Left ventricle myocardium inferior (tissue), 1 donor: ENCODE measurements around the gene ST13. TPM values are rescaled to one million over a fixed set of nuclear protein-coding genes. Genes with fewer than 3 reads are reported as not detected.
"Not testable (repeated sequence)": the region's sequence is repeated elsewhere in the genome, so short reads cannot be mapped to it uniquely, and the experiment has no call there.

Experiments
- DNase-seq: peaks from one replicate; pipeline ENCODE4 v3.0.0-alpha.2; 2020
- H3K27ac ChIP-seq: fragments of 200-600 bp; replicated peaks from 2 replicates; pipeline ENCODE4 v1.8.0; 2021
- H3K27me3 ChIP-seq: fragments of 200-600 bp; 2 replicates; pipeline ENCODE4 v1.8.0; 2021; ENCODE audit warnings: low read depth
- H3K36me3 ChIP-seq: fragments of 200-600 bp; 2 replicates; pipeline ENCODE4 v1.8.0; 2021
- H3K4me1 ChIP-seq: fragments of 200-600 bp; 2 replicates; pipeline ENCODE4 v1.8.0; 2021
- H3K4me3 ChIP-seq: fragments of 200-600 bp; 2 replicates; pipeline ENCODE4 v1.8.0; 2021; ENCODE audit warnings: mild to moderate bottlenecking, moderate library complexity
- H3K9me3 ChIP-seq: fragments of 200-600 bp; replicated peaks from 2 replicates; pipeline ENCODE4 v1.8.0; 2021
- intact Hi-C: fragments of 100-400 bp; cut with micrococcal nuclease; formaldehyde crosslinking; loops from one replicate; pipeline ENCODE4 v1.11.0; 2022
- total RNA-seq: library from RNA; stranded (reverse); fragmentation: NEBNext Ultra II Directional; extraction: Animal tissue kit (Norgen Biotek cat#: 25700); gene quantifications from one replicate; pipeline ENCODE4 v1.2.1, GENCODE V29; 2021
- TF ChIP-seq, protein P1 (sequence below): fragments of 200-600 bp; IDR thresholded peaks from 2 replicates; pipeline ENCODE4 v1.8.0; 2021; ENCODE audit warnings: antibody characterized with exemption, mild to moderate bottlenecking, borderline replicate concordance
- donor health status: DM: no; HTN: yes; CAD: no; lungs with severe emphysema.

The ST13 gene
- total RNA-seq, 1 donor from 2014 or later, result 181 TPM

DNA sequence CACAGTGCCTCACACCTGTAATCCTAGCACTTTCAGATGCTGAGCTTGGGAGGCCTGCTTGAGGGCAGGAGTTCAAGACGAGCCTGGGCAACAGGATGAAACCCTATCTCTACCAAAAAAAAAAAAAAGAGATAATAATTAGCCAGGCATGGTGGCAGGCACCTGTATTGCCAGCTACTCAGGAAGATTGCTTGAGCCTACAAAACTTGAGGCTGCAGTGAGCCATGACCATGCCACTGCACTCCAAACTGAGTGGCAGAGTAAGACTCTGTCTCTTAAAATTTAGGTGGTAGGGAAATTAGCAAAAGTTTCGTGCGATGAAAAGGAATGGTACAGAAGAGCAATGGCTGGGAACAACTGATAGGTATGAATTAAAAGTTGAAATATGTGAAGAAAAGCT is 18.0 kb downstream of the ST13 start:
- DNase-seq, result no peak
- Histone ChIP-seq H3K4me1 (no peaks in the 10 kb centered on the region), H3K27me3 (no peaks in the 10 kb centered on the region), H3K27ac (no peak overlapping the region), H3K4me3 (no peak overlapping the region), H3K9me3 (no peaks in the 10 kb centered on the region), H3K36me3 (peaks cover 95% of the 10 kb centered on the region)
- intact Hi-C loops, result no loop called here
- TF ChIP-seq, protein P1, sequence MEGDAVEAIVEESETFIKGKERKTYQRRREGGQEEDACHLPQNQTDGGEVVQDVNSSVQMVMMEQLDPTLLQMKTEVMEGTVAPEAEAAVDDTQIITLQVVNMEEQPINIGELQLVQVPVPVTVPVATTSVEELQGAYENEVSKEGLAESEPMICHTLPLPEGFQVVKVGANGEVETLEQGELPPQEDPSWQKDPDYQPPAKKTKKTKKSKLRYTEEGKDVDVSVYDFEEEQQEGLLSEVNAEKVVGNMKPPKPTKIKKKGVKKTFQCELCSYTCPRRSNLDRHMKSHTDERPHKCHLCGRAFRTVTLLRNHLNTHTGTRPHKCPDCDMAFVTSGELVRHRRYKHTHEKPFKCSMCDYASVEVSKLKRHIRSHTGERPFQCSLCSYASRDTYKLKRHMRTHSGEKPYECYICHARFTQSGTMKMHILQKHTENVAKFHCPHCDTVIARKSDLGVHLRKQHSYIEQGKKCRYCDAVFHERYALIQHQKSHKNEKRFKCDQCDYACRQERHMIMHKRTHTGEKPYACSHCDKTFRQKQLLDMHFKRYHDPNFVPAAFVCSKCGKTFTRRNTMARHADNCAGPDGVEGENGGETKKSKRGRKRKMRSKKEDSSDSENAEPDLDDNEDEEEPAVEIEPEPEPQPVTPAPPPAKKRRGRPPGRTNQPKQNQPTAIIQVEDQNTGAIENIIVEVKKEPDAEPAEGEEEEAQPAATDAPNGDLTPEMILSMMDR, result no peak

DNA sequence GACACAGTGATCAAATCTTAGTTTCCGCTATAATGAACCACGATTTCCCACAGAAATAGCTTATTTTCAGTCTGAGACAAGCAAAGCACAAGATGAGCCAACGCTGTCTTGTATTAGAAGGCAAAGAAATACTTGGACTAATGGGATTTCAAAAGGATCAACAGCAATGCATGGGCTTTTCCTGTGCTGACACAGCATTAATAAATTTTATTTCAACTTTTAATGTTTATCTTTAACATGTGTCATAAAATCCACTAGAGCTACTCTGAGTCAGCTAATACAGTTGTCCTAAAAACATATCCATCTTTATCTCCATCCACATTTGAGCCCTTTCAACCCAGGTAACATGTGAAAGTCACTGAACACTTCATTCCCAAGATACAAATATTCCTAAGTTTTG is 21.8 kb downstream of the ST13 start:
- TF ChIP-seq, protein P1, result no peak
- no peak for DNase-seq
- intact Hi-C loops, result no loop called here
- no peaks in the 10 kb centered on the region for H3K4me1 ChIP-seq
- H3K36me3 ChIP-seq, result peaks cover 96% of the 10 kb centered on the region
- no peak overlapping the region for H3K4me3 ChIP-seq
- no peak overlapping the region for H3K27ac ChIP-seq
- no peaks in the 10 kb centered on the region for H3K9me3 ChIP-seq
- no peaks in the 10 kb centered on the region for H3K27me3 ChIP-seq

DNA sequence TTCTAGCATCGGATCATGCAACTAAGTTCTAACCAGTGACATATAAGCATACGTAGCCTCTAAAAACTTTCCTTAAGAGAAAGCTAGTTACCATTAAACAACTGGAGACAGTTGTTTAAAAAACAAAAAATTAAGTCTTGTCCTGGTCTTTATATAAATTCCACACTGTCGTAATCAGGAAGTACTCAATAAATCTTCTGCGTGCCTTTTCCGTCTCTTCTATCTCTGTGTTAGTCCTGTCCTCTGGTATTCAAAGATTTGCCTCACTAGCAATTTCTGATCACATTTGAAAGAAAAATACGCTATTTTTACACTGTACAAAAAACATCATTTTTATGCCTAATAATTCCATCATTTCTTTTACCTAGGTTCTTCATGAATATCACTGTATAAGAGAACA is 27.3 kb downstream of the ST13 start:
- Histone ChIP-seq H3K27me3 (no peaks in the 10 kb centered on the region), H3K4me3 (no peak overlapping the region), H3K27ac (no peak overlapping the region), H3K9me3 (no peaks in the 10 kb centered on the region), H3K36me3 (peaks cover 96% of the 10 kb centered on the region), H3K4me1 (no peaks in the 10 kb centered on the region)
- TF ChIP-seq, protein P1, result no peak
- intact Hi-C loops, result no loop called here
- no peak for DNase-seq

GRCh38 chr22:40826984-40827741 is 29.3 kb downstream of the ST13 start:
- Histone ChIP-seq H3K9me3 (no peaks in the 10 kb centered on the region), H3K27ac (no peak overlapping the region), H3K27me3 (no peaks in the 10 kb centered on the region), H3K4me1 (no peaks in the 10 kb centered on the region), H3K4me3 (no peak overlapping the region), H3K36me3 (peaks cover 91% of the 10 kb centered on the region)
- intact Hi-C loops, result no loop called here
- TF ChIP-seq, protein P1, result no peak
- no peak for DNase-seq

- H3K27me3 ChIP-seq, DNase-seq, H3K4me3 ChIP-seq, H3K4me1 ChIP-seq, H3K27ac ChIP-seq, H3K9me3 ChIP-seq, intact Hi-C loops: not testable (repeated sequence)
- H3K36me3 ChIP-seq, result peaks cover 82% of the 10 kb centered on the region
These were observed 30.1 kb downstream of the ST13 start for GRCh38 chr22:40826292-40826691.

DNA sequence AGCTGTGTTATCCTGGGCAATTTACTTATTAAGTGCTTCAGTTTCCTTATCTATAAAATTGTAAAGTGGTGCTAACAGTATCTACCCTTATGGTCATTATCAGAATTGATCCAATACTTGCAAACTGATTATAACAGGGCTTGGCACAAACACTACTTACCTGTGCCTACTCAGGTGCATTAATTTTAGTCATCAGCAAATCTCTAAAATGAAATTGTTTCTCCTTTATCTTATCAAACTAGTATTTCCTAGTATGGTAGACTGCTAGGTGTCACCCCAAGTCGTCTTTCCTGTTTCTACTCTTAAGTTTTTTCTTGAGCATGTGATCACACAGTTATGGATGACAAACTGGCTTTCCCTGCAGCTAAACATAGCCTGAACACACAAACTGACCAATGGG is 33.0 kb downstream of the ST13 start:
- intact Hi-C loops, result no loop called here
- Histone ChIP-seq H3K27ac (no peak overlapping the region), H3K27me3 (no peaks in the 10 kb centered on the region), H3K36me3 (peaks cover 53% of the 10 kb centered on the region), H3K4me1 (peaks cover 17% of the 10 kb centered on the region), H3K4me3 (no peak overlapping the region), H3K9me3 (no peaks in the 10 kb centered on the region)
- DNase-seq, result no peak
- TF ChIP-seq, protein P1, result no peak
